ENCODE measurements around the gene ZNF385B. TPM values are rescaled to one million over a fixed set of nuclear protein-coding genes. Genes with fewer than 3 reads are reported as not detected.
A peak's percentile ranks its signal among the peaks of the same experiment; 100 is the strongest.

Gene ZNF385B
- total RNA-seq, 1 donor from 2014 or later, result 1.0 TPM

DNA sequence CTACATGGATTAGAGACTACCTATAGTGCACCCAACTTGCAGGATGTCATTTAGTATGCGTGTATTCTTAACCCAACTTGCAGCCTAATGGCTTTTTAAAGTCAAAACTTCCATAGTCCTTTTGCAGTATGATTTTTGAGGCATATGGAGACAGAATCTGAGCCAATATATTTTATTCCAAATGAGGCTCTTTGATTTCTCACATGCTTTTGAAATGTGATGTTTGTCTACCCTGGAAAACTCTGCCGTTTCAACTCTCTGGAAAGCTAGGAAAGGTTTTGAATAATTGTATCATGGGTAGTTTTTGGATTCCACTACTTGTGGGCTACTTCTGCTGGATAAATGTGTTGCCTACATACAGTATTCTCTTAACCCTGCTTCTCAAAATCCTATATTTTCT lies 206.6 kb downstream of the ZNF385B start:
- Histone ChIP-seq H3K27me3 (ENCODE audit: control insufficient read depth in 3 of 3, insufficient read depth in 3 of 3, low read length in 3 of 3) (no peaks in the 10 kb centered on the region), H3K9ac (ENCODE audit: low read depth in 1 of 3, low read length in 3 of 3) (no peak overlapping the region), H3K4me1 (ENCODE audit: control insufficient read depth in 3 of 3, insufficient read depth in 3 of 3, low read length in 3 of 3) (peaks cover 0 to 3% (median 2%) of the 10 kb centered on the region in 3 donors), H3K9me3 (ENCODE audit: control insufficient read depth in 3 of 3, low read length in 3 of 3) (no peaks in the 10 kb centered on the region), H3K27ac (ENCODE audit: low read depth, low read length) (no peak overlapping the region), H3K4me3 (ENCODE audit: low read length in 3 of 3) (no peak overlapping the region), H3K36me3 (ENCODE audit: control insufficient read depth in 3 of 3, insufficient read depth in 3 of 3, low read length in 3 of 3) (no peaks in the 10 kb centered on the region)

DNA sequence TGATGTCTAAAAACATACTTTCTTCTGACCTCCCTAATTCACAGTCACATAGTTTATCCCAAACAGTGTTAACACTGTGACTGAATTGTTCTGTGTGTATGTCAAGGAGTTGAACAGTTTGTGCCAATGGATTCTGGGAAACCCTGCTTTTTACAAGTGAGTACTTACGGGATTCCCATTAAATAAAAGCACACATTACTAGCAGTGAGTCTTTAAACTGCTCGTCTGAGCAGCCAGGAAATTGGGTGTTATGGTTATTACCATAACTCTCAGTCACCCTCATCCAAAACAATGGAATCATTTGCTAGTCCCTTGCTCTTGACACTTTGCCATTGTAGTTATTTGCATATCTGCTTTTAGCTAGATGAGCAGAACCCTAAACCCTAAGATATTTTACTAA lies 209.1 kb downstream of the ZNF385B start:
- Histone ChIP-seq H3K27me3 (ENCODE audit: control insufficient read depth in 3 of 3, insufficient read depth in 3 of 3, low read length in 3 of 3) (no peaks in the 10 kb centered on the region), H3K9me3 (ENCODE audit: control insufficient read depth in 3 of 3, low read length in 3 of 3) (no peaks in the 10 kb centered on the region), H3K4me1 (ENCODE audit: control insufficient read depth in 3 of 3, insufficient read depth in 3 of 3, low read length in 3 of 3) (peaks cover 0 to 3% (median 2%) of the 10 kb centered on the region in 3 donors), H3K36me3 (ENCODE audit: control insufficient read depth in 3 of 3, insufficient read depth in 3 of 3, low read length in 3 of 3) (no peaks in the 10 kb centered on the region), H3K27ac (ENCODE audit: low read depth, low read length) (no peak overlapping the region), H3K9ac (ENCODE audit: low read depth in 1 of 3, low read length in 3 of 3) (no peak overlapping the region), H3K4me3 (ENCODE audit: low read length in 3 of 3) (no peak overlapping the region)

DNA sequence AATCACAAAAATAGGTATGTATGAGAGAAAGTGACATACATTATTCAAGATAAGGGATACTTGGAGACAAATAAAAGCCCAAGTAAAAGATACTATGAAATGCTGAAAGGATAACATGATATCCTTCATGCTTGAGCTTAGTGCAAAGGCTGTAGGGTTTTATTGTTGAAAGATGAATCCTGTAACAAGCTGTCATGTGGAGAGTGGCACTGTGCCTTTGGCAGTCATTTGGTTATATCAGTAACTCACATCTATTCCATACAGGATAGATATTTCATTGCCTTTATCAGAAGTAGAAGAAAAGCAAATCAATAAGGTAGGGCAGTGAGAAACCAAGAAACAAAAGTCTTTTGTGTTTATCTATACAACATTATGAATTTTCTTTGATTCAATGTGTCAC lies 211.0 kb downstream of the ZNF385B start:
- Histone ChIP-seq H3K27me3 (ENCODE audit: control insufficient read depth in 3 of 3, insufficient read depth in 3 of 3, low read length in 3 of 3) (no peaks in the 10 kb centered on the region), H3K9ac (ENCODE audit: low read depth in 1 of 3, low read length in 3 of 3) (no peak overlapping the region), H3K27ac (ENCODE audit: low read depth, low read length) (no peak overlapping the region), H3K4me3 (ENCODE audit: low read length in 3 of 3) (no peak overlapping the region), H3K4me1 (ENCODE audit: control insufficient read depth in 3 of 3, insufficient read depth in 3 of 3, low read length in 3 of 3) (peaks cover 0 to 3% (median 2%) of the 10 kb centered on the region in 3 donors), H3K36me3 (ENCODE audit: control insufficient read depth in 3 of 3, insufficient read depth in 3 of 3, low read length in 3 of 3) (no peaks in the 10 kb centered on the region), H3K9me3 (ENCODE audit: control insufficient read depth in 3 of 3, low read length in 3 of 3) (no peaks in the 10 kb centered on the region)

DNA sequence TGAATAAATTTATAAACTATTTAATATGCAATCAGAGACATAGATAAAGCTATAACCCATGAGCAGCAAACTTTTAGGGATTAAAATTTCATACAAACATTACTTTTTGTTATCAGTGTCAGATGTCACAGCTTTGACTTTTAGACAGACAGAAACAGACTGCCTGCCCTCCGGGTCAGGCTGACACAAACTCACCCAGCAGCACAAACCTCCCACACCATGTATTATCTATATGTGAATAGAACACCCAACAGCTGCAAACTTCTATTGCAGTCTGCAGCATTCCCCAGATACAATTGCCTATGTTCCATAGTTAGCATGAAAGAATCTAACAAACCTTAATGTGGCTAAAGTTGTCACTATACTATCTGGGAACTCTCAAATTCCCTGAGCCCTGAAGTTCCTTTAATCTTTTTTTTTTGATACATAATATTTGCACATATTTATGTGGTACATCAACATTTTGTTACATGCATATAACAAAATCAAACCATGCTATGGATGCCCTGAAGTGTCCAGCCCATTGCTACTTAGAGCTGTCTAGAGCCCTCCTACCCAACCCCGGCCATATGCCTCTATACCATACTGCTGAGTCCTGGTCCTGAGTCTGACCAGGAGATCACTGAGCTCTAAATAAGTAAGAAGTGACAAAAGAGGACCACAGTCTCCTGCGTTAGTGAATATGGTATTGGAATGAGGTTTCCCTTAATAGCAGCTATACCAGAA lies 214.4 kb downstream of the ZNF385B start:
- Histone ChIP-seq H3K27me3 (ENCODE audit: control insufficient read depth in 3 of 3, insufficient read depth in 3 of 3, low read length in 3 of 3) (no peaks in the 10 kb centered on the region), H3K36me3 (ENCODE audit: control insufficient read depth in 3 of 3, insufficient read depth in 3 of 3, low read length in 3 of 3) (no peaks in the 10 kb centered on the region), H3K4me3 (ENCODE audit: low read length in 3 of 3) (no peak overlapping the region), H3K9ac (ENCODE audit: low read depth in 1 of 3, low read length in 3 of 3) (no peak overlapping the region), H3K27ac (ENCODE audit: low read depth, low read length) (no peak overlapping the region), H3K9me3 (ENCODE audit: control insufficient read depth in 3 of 3, low read length in 3 of 3) (no peaks in the 10 kb centered on the region), H3K4me1 (ENCODE audit: control insufficient read depth in 3 of 3, insufficient read depth in 3 of 3, low read length in 3 of 3) (peaks cover 0 to 3% (median 2%) of the 10 kb centered on the region in 3 donors)

DNA sequence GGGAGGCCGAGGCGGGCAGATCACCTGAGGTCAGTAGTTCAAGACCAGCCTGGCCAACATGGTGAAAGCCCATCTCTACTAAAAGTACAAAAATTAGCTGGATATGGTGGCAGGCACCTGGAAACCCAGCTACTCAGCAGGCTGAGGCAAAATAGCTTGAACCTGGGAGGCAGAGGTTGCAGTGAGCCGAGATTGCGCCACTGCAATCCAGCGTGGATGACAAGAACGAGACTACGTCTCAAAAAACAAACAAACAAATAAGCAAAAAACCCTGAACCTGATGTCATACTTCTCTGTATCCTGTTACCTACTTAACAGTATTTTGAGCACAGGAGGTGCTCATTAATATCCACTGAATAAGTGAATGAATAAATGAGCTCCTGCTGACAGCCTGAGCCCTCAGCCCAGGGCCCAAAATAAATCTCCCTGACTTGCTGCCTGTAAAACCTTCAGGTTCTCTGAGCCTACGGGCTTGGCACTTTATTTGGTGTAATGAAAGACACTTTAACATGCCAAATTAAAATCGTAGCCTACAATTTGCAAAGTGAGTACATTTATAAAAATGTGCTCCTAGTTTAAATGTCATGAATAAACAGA lies 215.1 kb downstream of the ZNF385B start:
- H3K4me1 ChIP-seq (ENCODE audit: control insufficient read depth in 3 of 3, insufficient read depth in 3 of 3, low read length in 3 of 3), result peaks cover 0 to 3% (median 2%) of the 10 kb centered on the region in 3 donors
- no peak overlapping the region for H3K9ac ChIP-seq (ENCODE audit: low read depth in 1 of 3, low read length in 3 of 3)
- H3K9me3 ChIP-seq (ENCODE audit: control insufficient read depth in 3 of 3, low read length in 3 of 3), result no peaks in the 10 kb centered on the region
- no peak overlapping the region for H3K4me3 ChIP-seq (ENCODE audit: low read length in 3 of 3)
- H3K27me3 ChIP-seq (ENCODE audit: control insufficient read depth in 3 of 3, insufficient read depth in 3 of 3, low read length in 3 of 3), result no peaks in the 10 kb centered on the region
- H3K27ac ChIP-seq (ENCODE audit: low read depth, low read length), result no peak overlapping the region
- no peaks in the 10 kb centered on the region for H3K36me3 ChIP-seq (ENCODE audit: control insufficient read depth in 3 of 3, insufficient read depth in 3 of 3, low read length in 3 of 3)

DNA sequence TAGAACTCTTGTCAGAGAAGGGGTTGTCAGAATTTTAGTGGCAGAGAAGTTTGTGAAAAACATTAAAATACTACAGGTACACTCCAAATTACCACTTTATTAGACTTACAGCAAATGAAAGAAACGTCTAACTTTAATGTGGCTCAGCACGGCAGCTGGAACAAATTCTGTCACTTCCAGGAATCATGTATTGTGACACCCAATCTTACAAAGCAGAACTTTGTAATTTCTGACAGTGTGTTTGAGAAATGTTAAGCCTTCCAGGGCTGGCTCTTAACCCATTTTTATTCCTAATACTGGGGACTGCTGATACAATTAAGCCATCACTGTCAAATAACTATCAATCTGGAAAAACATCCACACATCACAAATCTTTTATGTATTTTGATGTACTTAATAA lies 216.4 kb downstream of the ZNF385B start:
- H3K9me3 ChIP-seq (ENCODE audit: control insufficient read depth in 3 of 3, low read length in 3 of 3), result no peaks in the 10 kb centered on the region
- no peaks in the 10 kb centered on the region for H3K27me3 ChIP-seq (ENCODE audit: control insufficient read depth in 3 of 3, insufficient read depth in 3 of 3, low read length in 3 of 3)
- no peak overlapping the region for H3K27ac ChIP-seq (ENCODE audit: low read depth, low read length)

DNA sequence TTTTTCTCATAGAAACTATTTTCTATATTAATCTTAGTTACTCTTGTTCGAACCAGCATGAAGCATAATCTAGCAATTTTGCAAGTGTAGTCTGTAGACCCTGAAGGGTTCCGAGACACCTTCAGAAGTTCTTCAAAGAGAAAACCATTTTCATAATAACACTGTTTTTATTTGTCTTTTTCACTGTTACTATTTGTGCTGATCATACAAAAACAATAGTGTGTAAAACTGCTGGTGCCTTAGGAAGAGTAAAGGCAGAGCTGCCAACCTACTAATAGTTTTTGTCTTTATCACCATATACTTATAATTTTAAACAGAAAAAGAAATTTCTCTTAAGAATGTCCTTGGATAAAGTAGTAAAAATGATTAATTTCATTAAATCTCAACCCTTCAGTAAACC lies 218.9 kb downstream of the ZNF385B start:
- no peaks in the 10 kb centered on the region for H3K27me3 ChIP-seq (ENCODE audit: control insufficient read depth in 3 of 3, insufficient read depth in 3 of 3, low read length in 3 of 3)
- no peaks in the 10 kb centered on the region for H3K36me3 ChIP-seq (ENCODE audit: control insufficient read depth in 3 of 3, insufficient read depth in 3 of 3, low read length in 3 of 3)
- H3K4me1 ChIP-seq (ENCODE audit: control insufficient read depth in 3 of 3, insufficient read depth in 3 of 3, low read length in 3 of 3), result no peaks in the 10 kb centered on the region
- H3K27ac ChIP-seq (ENCODE audit: low read depth, low read length), result no peak overlapping the region
- H3K9me3 ChIP-seq (ENCODE audit: control insufficient read depth in 3 of 3, low read length in 3 of 3), result no peaks in the 10 kb centered on the region
- H3K9ac ChIP-seq (ENCODE audit: low read depth in 1 of 3, low read length in 3 of 3), result no peak overlapping the region
- H3K4me3 ChIP-seq (ENCODE audit: low read length in 3 of 3), result no peak overlapping the region

More for the DNA sequence above, 216.4 kb downstream of the ZNF385B start:
- Histone ChIP-seq H3K9ac (ENCODE audit: low read depth in 1 of 3, low read length in 3 of 3) (no peak overlapping the region), H3K4me1 (ENCODE audit: control insufficient read depth in 3 of 3, insufficient read depth in 3 of 3, low read length in 3 of 3) (peaks cover 0 to 3% (median 2%) of the 10 kb centered on the region in 3 donors), H3K36me3 (ENCODE audit: control insufficient read depth in 3 of 3, insufficient read depth in 3 of 3, low read length in 3 of 3) (no peaks in the 10 kb centered on the region), H3K4me3 (ENCODE audit: low read length in 3 of 3) (no peak overlapping the region)

DNA sequence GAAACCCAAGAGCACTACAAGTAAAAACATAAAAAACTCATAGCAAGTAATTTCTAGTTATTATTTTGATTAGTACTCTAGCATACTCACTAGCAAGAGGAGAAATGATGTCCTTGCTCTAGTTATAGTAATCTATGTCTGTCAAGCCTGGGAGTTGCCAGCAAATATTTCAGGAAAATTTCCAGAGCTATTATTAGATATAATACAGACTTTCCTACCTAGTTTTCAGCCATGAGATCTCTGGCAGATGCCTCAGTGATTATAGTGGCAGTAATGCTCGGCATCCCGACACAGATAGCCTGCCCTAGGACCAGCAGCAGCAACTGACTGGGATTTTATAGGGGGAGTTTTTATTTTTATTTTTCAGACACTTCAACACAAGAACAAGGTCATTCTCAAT lies 224.4 kb downstream of the ZNF385B start:
- Histone ChIP-seq H3K36me3 (ENCODE audit: control insufficient read depth in 3 of 3, insufficient read depth in 3 of 3, low read length in 3 of 3) (no peaks in the 10 kb centered on the region), H3K27ac (ENCODE audit: low read depth, low read length) (peak overlapping the region; percentile 76), H3K4me1 (ENCODE audit: control insufficient read depth in 3 of 3, insufficient read depth in 3 of 3, low read length in 3 of 3) (peaks cover 6 to 8% (median 7%) of the 10 kb centered on the region in 3 donors), H3K27me3 (ENCODE audit: control insufficient read depth in 3 of 3, insufficient read depth in 3 of 3, low read length in 3 of 3) (no peaks in the 10 kb centered on the region), H3K9me3 (ENCODE audit: control insufficient read depth in 3 of 3, low read length in 3 of 3) (no peaks in the 10 kb centered on the region), H3K9ac (ENCODE audit: low read depth in 1 of 3, low read length in 3 of 3) (peak overlapping the region; percentile 19 to 43 (median 33)), H3K4me3 (ENCODE audit: low read length in 3 of 3) (no peak overlapping the region)

DNA sequence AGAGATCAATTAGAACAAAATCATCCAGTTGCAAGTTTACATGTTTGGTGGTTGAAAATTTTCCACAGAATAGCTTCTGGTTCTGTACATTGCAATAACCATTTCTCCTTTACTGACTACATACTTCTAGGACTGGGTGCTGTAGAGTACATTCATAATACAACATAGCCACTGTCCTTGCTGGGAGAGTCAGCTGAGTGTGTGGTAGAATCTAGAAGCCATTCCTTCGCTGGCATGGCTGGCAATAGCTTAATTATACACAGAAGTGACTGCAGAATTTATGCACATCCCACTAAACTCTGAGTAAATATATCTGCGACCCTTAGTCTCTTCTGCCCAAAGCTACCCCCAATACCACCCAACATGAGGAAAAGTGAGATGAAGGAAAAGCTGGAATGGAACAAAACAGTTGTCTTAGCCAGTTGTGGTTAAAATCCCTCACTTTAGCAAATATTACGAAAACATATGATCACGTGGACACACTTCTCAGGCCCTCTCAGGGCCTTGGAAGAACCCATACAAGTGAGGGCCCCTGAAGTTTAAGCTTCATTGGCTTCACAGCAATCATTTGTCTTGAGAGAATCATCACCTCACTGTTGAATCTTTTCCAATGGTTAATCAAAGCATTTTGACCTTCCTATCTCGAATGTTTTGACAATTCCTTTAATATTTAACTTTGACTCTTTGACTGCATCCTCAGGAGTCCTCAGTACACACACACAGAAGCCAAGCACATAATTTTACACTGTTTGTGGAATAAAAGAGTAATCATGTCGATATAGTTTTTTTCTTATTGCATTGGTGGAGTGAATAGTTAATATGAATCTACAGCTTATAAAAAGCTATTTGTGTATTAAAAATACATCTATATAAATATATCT lies 225.1 kb downstream of the ZNF385B start:
- Histone ChIP-seq H3K4me3 (ENCODE audit: low read length in 3 of 3) (no peak overlapping the region), H3K27ac (ENCODE audit: low read depth, low read length) (peak overlapping the region; percentile 76), H3K36me3 (ENCODE audit: control insufficient read depth in 3 of 3, insufficient read depth in 3 of 3, low read length in 3 of 3) (no peaks in the 10 kb centered on the region), H3K9me3 (ENCODE audit: control insufficient read depth in 3 of 3, low read length in 3 of 3) (no peaks in the 10 kb centered on the region), H3K9ac (ENCODE audit: low read depth in 1 of 3, low read length in 3 of 3) (no peak overlapping the region), H3K4me1 (ENCODE audit: control insufficient read depth in 3 of 3, insufficient read depth in 3 of 3, low read length in 3 of 3) (peaks cover 6 to 8% (median 7%) of the 10 kb centered on the region in 3 donors), H3K27me3 (ENCODE audit: control insufficient read depth in 3 of 3, insufficient read depth in 3 of 3, low read length in 3 of 3) (no peaks in the 10 kb centered on the region)
